ENCODE results near the gene EIF3D.

The EIF3D gene

GRCh38 chr22:36465232-36466021 lies 63.5 kb downstream of the EIF3D start:
- in situ Hi-C loops (cut with MboI; ENCODE audit: low pct_unique_long_range_greater_than_20kb, low sequenced_read_pairs, unreplicated experiment) = loop anchor here (10.0 kb wide), 1 partner anchor 161 kb away; no protein-coding TSS in a partner anchor
- no peak for TF ChIP-seq CTCF (IDR thresholded peaks at IDR 0.05; ENCODE audit: extremely low read depth, insufficient read depth, missing control alignments)
- DNase-seq (ENCODE audit: low spot score) = no peak

GRCh38 chr22:36464715-36465231 lies 64.2 kb downstream of the EIF3D start:
- in situ Hi-C loops (cut with MboI; ENCODE audit: low pct_unique_long_range_greater_than_20kb, low sequenced_read_pairs, unreplicated experiment) = loop anchor here (10.0 kb wide), 1 partner anchor 160 kb away; no protein-coding TSS in a partner anchor
- TF ChIP-seq CTCF (IDR thresholded peaks at IDR 0.05; ENCODE audit: extremely low read depth, insufficient read depth, missing control alignments) = no peak
- DNase-seq (ENCODE audit: low spot score) = no peak

GRCh38 chr22:36463783-36464184 lies 65.2 kb downstream of the EIF3D start:
- DNase-seq (ENCODE audit: low spot score) = no peak
- in situ Hi-C loops (cut with MboI; ENCODE audit: low pct_unique_long_range_greater_than_20kb, low sequenced_read_pairs, unreplicated experiment) = loop anchor here (10.0 kb wide), 1 partner anchor 159 kb away; no protein-coding TSS in a partner anchor
- TF ChIP-seq CTCF (IDR thresholded peaks at IDR 0.05; ENCODE audit: extremely low read depth, insufficient read depth, missing control alignments) = no peak

GRCh38 chr22:36461665-36462649 lies 67.0 kb downstream of the EIF3D start:
- DNase-seq (ENCODE audit: low spot score) = no peak
- in situ Hi-C loops (cut with MboI; ENCODE audit: low pct_unique_long_range_greater_than_20kb, low sequenced_read_pairs, unreplicated experiment) = loop anchor here (10.0 kb wide), 1 partner anchor 157 kb away; no protein-coding TSS in a partner anchor

More at GRCh38 chr22:36461665-36462649, 67.0 kb downstream of the EIF3D start:
- no peak for TF ChIP-seq CTCF (IDR thresholded peaks at IDR 0.05; ENCODE audit: extremely low read depth, insufficient read depth, missing control alignments)
